NOMO-1 treated with DMSO at 0.1 percent for 48 hours (cell line): Measurements from ENCODE around the gene ARVCF.
"Not testable (repeated sequence)": the region's sequence is repeated elsewhere in the genome, so short reads cannot be mapped to it uniquely, and the experiment has no call there.

Experiments used
- DNase-seq: peaks from one replicate; lab custom pipeline; 2025; ENCODE audit not compliant: unreplicated experiment; lab: John Stamatoyannopoulos, UW

Gene ARVCF

GRCh38 chr22:19940536-19941364 is 75.9 kb downstream of the ARVCF start:
- no peak for DNase-seq

GRCh38 chr22:19937616-19938473 is 78.8 kb downstream of the ARVCF start:
- DNase-seq = peak; percentile 80

GRCh38 chr22:19936513-19936912 is 80.1 kb downstream of the ARVCF start:
- DNase-seq = no peak

GRCh38 chr22:19935123-19935718 is 81.4 kb downstream of the ARVCF start:
- not testable (repeated sequence) for DNase-seq

GRCh38 chr22:19933341-19934241 is 83.0 kb downstream of the ARVCF start:
- no peak for DNase-seq

GRCh38 chr22:19932367-19933206 is 84.0 kb downstream of the ARVCF start:
- DNase-seq = no peak

GRCh38 chr22:19931514-19931913 is 85.1 kb downstream of the ARVCF start:
- DNase-seq = no peak

- DNase-seq = no peak
Measured at GRCh38 chr22:19930551-19931486, 85.8 kb downstream of the ARVCF start.

GRCh38 chr22:19929586-19930550 is 86.8 kb downstream of the ARVCF start:
- DNase-seq = no peak

GRCh38 chr22:19928207-19928606 is 88.4 kb downstream of the ARVCF start:
- DNase-seq = no peak

GRCh38 chr22:19927696-19928095 is 88.9 kb downstream of the ARVCF start:
- no peak for DNase-seq

- DNase-seq = not testable (repeated sequence)
Measured at GRCh38 chr22:19926028-19926427, 90.6 kb downstream of the ARVCF start.

GRCh38 chr22:19923914-19924513 is 92.6 kb downstream of the ARVCF start:
- DNase-seq = no peak

- no peak for DNase-seq
Measured at GRCh38 chr22:19921544-19922081, 95.0 kb downstream of the ARVCF start.
